ENCODE data around the gene KIF5C. TPM values are rescaled to one million over a fixed set of nuclear protein-coding genes. Genes with fewer than 3 reads are reported as not detected.

KIF5C gene
- total and polyA plus RNA-seq, 2 experiments from 2014 or later, result 45.0 to 49.1 TPM

- Histone ChIP-seq H3K4me1 (ENCODE audit: insufficient read depth) (peaks cover 9% of the 10 kb centered on the region), H3K27me3 (ENCODE audit: insufficient read depth) (no peaks in the 10 kb centered on the region), H4K20me1 (replicated peaks; ENCODE audit: insufficient read depth) (0 out of 2 replicates have a peak, but pooled peaks cover 4% of the 10 kb centered on the region), H2AFZ (no peak overlapping the region), H3K4me3 (no peak overlapping the region), H3F3A (replicated peaks; ENCODE audit: low read depth) (no peaks in the 10 kb centered on the region), H3K79me2 (replicated peaks; ENCODE audit: insufficient read depth) (no peaks in the 10 kb centered on the region; the same call in 1 of the 2 replicates), H3K4me2 (no peak overlapping the region), H3K9me2 (ENCODE audit: insufficient read depth) (no peaks in the 10 kb centered on the region), H3K27ac (ENCODE audit: low read depth) (no peak overlapping the region), H3K36me3 (ENCODE audit: insufficient read depth) (no peaks in the 10 kb centered on the region)
- ATAC-seq (no peak), DNase-seq (ENCODE audit: low spot score) (no peak)
- H3K36me3 Mint-ChIP-seq (ENCODE audit: low read depth), result peaks cover 12% of the 10 kb centered on the region
- no peaks in the 10 kb centered on the region; the same call in 2 of the 3 replicates for H3K9me3 Mint-ChIP-seq
- H3K27me3 Mint-ChIP-seq (ENCODE audit: insufficient read depth, low read depth, poor library complexity), result no peaks in the 10 kb centered on the region
- H3K27ac Mint-ChIP-seq, result no peak overlapping the region
- no peak for TF ChIP-seq ZNF462 (CRISPR knock-in tag; IDR thresholded peaks at IDR 0.05)
- no peak for TF ChIP-seq STAT1 (IDR thresholded peaks at IDR 0.05; ENCODE audit: unreplicated experiment)
- no peak for TF ChIP-seq POLR2AphosphoS5 (IDR thresholded peaks at IDR 0.05; ENCODE audit: low read depth)
- TF ChIP-seq CREB1 (CRISPR knock-in tag; IDR thresholded peaks at IDR 0.05; ENCODE audit: low read depth), result no peak
- TF ChIP-seq CTCF (conservative IDR thresholded peaks at IDR 0.05; ENCODE audit: low read depth in 2 of 2), result no peak
- no peak for TF ChIP-seq EZH2 (IDR thresholded peaks at IDR 0.05; ENCODE audit: low read depth, unreplicated experiment)
- no peak for TF ChIP-seq NANOG (IDR thresholded peaks at IDR 0.05; ENCODE audit: borderline replicate concordance)
- TF ChIP-seq REST (IDR thresholded peaks at IDR 0.05; ENCODE audit: unreplicated experiment), result no peak
- no peak for TF ChIP-seq ETS1 (IDR thresholded peaks at IDR 0.05)
- TF ChIP-seq ZNF331 (CRISPR knock-in tag; IDR thresholded peaks at IDR 0.05; ENCODE audit: low read depth), result no peak
- TF ChIP-seq JUNB (IDR thresholded peaks at IDR 0.05; ENCODE audit: unreplicated experiment), result no peak
- peaks cover 22% of the 10 kb centered on the region for H3K4me1 Mint-ChIP-seq
- H3K4me3 Mint-ChIP-seq, result no peak overlapping the region
Measured at GRCh38 chr2:148965623-148966437, 90.8 kb downstream of the KIF5C start.

Data from GM23338 (cell line).